GM12872 (cell line): ENCODE data around the gene PTPRF.

Source experiments
- TF ChIP-seq, protein P1 (sequence below): IDR thresholded peaks from 3 replicates; pipeline ENCODE4 v1.5.1; 2011; ENCODE audit warnings: low read depth, mild to moderate bottlenecking, low read length, moderate library complexity; ENCODE audit not compliant: insufficient read depth

The PTPRF gene

DNA sequence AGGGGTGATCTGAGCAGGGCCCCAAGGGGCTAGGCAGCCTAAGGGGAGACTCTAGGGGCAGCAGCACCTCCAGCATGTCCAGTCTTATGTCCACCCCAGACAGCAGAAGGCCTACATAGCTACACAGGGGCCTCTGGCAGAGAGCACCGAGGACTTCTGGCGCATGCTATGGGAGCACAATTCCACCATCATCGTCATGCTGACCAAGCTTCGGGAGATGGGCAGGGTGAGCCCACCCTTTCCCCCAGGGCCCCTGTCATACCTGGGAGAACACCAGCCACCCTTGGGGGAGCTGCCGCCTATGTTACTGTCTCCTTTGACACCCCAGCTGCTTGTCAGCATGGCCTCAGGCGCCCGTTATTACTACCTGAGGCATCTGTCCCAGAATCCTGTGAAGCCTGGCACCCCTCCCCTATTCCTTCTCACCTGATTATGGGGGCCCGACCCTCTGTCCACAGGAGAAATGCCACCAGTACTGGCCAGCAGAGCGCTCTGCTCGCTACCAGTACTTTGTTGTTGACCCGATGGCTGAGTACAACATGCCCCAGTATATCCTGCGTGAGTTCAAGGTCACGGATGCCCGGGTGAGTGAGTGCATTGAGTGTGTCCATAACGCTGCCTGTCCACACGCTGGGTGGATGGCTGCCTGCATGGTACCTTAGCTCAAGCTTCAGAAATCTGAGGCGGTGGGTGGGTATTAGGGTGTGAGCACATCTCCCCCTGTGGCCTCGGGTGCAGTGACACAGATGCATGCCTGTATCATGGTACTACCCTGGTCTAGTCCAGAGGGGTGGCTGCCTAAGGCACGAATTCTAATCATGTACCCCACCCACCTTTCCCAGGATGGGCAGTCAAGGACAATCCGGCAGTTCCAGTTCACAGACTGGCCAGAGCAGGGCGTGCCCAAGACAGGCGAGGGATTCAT, 89.6 kb downstream of the PTPRF start:
- TF ChIP-seq, protein P1, sequence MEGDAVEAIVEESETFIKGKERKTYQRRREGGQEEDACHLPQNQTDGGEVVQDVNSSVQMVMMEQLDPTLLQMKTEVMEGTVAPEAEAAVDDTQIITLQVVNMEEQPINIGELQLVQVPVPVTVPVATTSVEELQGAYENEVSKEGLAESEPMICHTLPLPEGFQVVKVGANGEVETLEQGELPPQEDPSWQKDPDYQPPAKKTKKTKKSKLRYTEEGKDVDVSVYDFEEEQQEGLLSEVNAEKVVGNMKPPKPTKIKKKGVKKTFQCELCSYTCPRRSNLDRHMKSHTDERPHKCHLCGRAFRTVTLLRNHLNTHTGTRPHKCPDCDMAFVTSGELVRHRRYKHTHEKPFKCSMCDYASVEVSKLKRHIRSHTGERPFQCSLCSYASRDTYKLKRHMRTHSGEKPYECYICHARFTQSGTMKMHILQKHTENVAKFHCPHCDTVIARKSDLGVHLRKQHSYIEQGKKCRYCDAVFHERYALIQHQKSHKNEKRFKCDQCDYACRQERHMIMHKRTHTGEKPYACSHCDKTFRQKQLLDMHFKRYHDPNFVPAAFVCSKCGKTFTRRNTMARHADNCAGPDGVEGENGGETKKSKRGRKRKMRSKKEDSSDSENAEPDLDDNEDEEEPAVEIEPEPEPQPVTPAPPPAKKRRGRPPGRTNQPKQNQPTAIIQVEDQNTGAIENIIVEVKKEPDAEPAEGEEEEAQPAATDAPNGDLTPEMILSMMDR: no peak

DNA sequence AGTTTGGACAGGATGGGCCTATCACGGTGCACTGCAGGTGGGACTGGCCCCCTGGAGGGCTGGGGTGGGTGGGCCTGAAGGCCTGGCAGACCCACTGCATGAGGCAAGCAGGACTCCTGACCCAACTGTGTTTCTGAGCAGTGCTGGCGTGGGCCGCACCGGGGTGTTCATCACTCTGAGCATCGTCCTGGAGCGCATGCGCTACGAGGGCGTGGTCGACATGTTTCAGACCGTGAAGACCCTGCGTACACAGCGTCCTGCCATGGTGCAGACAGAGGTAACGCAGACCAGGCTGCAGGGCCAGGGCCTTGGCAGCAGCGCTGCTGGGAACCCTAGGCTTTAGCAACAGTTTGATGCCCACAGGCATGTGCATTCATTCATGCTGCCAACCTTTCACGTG, 90.3 kb downstream of the PTPRF start:
- TF ChIP-seq, protein P1: no peak

DNA sequence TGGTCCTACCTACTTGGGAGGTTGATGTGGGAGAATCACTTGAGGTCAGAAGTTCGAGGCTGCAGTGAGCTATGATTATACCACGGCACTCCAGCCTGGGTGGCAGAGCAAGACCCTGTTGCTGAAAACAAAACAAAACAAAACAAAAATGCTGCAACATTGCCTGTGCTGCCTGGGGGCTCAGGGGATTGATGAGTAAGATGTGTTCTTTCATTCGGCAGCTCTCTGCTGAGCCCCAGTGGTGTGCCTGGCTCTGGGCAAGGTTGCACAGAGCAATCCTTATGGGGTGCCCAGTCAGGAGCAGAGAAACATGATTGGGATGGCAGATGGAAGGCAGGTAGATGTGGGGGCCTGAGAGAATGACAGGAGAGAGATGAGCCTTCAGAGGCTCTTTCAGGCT, 90.7 kb downstream of the PTPRF start:
- TF ChIP-seq, protein P1: no peak

DNA sequence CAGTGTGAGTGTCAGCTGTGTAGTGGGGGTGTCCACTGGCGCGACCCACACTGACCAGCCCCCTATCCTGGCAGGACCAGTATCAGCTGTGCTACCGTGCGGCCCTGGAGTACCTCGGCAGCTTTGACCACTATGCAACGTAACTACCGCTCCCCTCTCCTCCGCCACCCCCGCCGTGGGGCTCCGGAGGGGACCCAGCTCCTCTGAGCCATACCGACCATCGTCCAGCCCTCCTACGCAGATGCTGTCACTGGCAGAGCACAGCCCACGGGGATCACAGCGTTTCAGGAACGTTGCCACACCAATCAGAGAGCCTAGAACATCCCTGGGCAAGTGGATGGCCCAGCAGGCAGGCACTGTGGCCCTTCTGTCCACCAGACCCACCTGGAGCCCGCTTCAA, 91.2 kb downstream of the PTPRF start:
- TF ChIP-seq, protein P1: no peak

DNA sequence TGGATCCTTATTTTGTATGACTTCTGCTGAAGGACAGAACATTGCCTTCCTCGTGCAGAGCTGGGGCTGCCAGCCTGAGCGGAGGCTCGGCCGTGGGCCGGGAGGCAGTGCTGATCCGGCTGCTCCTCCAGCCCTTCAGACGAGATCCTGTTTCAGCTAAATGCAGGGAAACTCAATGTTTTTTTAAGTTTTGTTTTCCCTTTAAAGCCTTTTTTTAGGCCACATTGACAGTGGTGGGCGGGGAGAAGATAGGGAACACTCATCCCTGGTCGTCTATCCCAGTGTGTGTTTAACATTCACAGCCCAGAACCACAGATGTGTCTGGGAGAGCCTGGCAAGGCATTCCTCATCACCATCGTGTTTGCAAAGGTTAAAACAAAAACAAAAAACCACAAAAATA, 91.8 kb downstream of the PTPRF start:
- TF ChIP-seq, protein P1: no peak

DNA sequence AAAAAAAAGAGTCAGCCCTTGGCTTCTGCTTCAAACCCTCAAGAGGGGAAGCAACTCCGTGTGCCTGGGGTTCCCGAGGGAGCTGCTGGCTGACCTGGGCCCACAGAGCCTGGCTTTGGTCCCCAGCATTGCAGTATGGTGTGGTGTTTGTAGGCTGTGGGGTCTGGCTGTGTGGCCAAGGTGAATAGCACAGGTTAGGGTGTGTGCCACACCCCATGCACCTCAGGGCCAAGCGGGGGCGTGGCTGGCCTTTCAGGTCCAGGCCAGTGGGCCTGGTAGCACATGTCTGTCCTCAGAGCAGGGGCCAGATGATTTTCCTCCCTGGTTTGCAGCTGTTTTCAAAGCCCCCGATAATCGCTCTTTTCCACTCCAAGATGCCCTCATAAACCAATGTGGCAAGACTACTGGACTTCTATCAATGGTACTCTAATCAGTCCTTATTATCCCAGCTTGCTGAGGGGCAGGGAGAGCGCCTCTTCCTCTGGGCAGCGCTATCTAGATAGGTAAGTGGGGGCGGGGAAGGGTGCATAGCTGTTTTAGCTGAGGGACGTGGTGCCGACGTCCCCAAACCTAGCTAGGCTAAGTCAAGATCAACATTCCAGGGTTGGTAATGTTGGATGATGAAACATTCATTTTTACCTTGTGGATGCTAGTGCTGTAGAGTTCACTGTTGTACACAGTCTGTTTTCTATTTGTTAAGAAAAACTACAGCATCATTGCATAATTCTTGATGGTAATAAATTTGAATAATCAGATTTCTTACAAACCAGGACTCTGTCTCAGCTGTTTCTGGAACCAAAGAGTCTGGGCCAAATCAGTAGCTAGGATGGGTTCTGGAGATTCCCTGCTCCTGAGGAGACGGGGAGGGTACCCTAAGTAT, 92.5 kb downstream of the PTPRF start:
- TF ChIP-seq, protein P1: no peak

DNA sequence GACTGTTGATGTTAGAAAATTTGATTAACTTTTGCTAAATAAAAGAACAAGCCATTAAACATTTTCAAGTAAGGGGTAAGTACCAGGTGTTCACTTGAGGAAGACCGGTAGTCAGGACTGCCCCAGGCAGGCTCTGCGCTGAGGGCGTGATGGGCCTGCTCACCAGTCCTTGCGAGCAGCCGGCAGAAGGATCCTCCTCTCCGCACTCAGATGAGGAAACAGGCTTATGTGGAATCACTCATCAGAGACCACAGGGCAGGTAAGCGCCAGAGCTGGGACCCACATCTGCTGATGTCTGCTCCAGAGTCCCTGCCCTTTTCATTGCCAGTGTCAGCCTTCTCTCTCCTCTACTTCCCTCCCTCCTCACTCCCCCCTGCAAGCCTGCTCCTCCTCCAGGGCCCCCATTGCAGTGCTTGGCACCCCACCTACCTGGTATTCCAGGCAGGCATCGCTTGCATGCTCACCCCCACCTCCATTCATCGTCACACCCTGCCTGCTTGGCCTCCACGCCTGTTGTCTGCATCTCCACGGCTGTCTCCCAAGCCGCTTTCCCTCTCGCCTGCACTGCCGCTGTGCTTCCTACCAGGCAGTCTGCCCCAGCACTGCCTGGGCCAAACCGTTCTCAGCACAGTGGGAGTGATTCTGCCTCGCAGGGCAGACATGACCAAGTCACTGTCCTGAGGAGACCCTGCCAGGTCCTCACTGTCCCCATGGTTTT, 94.5 kb downstream of the PTPRF start:
- TF ChIP-seq, protein P1: no peak
